Stimulated activated CD4-positive, alpha-beta T cell treated with anti-CD3 and anti-CD28 coated beads, Interleukin-4, amount 100 ng/mL, for 24 hours (primary cell): Measurements from ENCODE around the gene MS4A13.
"Not testable (repeated sequence)": the region's sequence is repeated elsewhere in the genome, so short reads cannot be mapped to it uniquely, and the experiment has no call there.

Experiments used
- DNase-seq: peaks from one replicate; pipeline ENCODE4 v3.0.0-alpha.2; 2020

Gene MS4A13, protein sequence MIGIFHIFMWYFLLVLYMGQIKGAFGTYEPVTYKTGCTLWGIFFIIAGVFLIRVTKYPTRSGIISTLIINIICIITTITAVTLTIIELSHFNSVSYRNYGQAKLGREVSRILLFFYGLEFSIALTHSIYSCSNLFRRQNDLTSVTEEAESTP

DNA sequence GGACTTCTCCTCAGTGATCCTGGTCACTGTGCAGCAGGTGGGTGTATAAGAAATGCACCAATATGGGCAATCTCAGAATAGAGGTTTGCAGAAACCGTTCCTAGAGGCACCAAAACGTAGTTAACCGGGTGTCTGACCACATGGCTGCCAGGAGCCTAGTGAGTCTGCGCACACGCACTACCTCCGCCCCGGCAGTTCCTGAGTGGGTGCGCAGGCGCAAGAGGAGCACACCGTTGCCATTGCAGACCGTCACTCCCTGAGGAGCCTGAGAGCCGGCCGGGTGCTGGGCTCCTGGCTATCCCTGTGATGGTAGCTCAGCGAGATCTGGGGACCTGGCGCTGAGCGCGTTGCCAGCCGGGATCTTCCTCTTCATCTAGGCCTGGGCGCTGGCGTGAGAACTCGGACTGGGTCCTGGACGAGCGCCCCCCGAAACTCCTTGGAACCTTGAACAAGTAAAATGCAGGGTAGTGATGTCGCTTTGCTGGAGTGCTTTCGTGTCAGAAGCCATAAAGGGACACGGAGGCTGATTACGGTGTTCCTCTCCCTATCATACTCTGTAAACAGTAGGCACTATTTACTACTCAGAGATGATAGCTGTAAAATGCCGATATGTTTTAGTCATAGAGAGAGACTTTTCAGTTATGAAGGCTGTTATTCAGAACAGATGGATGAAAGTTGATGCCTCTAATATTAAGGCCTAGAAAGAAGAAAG is at the start of gene MS4A13:
MS4A13 (plus strand) TSS at position 249 of the 712 bp plus-strand sequence. CDS start 2,692 bp downstream, outside the sequence.
- no peak for DNase-seq

DNA sequence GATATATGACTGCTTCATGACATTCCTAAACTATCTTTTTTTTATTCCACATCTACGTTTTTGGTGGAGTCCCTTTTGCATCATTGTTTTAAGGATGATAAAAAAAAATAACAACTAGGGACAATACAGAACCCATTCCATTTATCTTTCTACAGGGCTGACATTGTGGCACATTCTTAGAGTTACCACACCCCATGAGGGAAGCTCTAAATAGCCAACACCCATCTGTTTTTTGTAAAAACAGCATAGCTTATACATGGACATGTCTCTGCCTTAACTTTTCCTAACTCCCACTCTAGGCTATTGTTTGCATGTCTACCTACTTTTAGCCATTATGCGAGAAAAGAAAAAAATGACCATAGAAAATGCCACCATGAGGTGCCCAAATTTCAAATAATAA is 46.4 kb upstream of the MS4A13 start:
- DNase-seq = no peak

DNA sequence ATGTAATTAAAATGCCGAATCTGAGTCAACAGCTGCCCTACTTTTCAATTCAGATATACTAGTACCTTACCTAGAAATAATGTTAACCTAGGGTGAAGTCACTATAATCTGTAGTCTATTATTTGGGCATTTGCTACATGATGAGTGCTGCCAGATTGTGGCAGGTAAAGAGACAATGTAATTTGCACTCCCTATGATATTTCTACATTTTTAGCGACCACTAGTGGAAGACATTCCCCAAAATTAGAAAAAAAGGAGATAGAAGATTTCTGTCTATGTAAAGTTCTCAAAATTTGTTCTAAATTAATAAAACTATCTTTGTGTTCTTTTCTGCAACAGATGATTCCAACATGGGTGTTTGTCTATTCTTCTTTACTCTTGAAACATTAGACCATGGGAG is 45.5 kb upstream of the MS4A13 start:
- no peak for DNase-seq

DNA sequence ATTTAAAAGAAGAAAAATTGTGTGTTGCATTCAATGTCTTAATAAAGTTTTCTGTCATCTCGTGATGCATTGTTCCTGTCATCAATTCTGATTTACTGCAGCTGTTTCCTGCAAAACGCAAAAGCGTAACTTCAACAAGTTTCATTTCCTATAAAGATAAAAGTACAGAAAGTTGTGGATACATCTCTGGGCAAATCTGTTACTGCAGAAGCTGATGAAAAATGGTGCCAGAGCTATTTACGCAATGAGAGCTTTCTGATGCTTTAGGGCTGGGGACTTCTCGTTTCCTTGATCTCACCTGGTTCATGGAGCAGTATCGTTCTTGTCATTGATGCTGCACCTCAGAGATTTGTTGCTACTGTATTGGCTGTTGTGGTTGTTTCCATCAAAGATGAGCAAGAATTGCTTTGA is 38.2 kb upstream of the MS4A13 start:
- no peak for DNase-seq

DNA sequence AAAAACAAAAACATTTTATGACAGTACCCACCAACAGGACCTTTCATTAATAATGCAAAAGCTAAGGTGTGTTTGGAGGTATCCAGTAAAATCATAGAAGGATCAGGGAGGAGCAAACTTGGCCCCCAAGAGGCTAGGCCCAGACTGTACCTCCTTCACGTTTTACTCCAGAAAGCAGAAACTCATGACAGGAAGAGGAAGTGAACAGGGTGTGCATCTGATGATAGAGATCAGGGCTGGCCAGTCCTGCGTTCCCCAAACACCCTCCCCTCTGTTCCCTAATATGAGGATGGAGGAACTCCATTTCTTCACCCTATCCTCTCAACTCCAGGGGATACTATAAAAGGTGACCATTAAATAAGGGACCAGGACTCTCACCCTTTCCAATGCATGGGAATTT is 32.8 kb upstream of the MS4A13 start:
- DNase-seq = no peak

DNA sequence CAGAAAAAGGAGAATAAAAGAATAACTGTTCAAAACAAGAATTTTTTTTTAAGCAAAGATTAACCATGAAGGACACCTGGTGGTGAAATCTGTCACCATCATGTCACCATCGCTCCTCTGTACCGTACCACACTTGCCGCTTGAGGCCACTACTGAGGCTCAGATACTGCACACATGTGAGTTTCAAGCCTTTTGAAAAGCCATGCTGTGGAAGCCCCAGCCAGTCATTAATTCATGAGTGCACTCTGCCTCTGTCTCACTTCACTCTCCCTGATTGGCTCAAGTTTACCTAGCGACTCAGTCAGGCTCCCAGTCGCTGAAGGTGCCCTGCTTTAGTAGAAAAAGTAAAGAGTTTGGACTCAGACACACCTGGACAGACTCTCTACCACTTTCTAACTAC is 29.2 kb upstream of the MS4A13 start:
- peak; percentile 3 for DNase-seq

DNA sequence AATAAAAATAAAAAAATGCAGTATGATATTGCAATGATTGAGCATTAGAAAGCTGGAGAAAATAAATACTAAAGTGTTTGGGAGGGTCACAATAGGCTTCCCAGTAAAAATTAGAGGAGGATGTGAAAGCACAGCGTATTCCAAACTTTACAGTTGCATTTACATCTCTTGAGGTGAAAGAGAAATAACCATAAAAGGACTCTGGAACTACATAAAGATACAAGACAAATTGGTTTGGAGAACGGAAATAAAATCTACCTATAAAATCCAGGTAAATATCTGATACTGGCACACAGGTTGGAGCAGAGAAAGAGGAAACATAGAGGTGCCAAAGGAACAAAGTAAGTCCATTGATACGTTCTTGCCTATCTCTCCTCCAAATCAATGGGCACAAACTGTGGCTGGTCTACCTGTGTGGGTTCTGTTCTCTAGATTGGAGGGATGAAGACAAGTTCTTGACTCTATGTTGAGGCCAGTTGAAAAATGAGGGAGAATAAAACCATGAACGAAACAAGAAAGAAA is 22.6 kb upstream of the MS4A13 start, which contains the start of gene MS4A12:
MS4A12 (plus strand) TSS at position 291 of the 522 bp plus-strand sequence. CDS start 4,541 bp downstream, outside the sequence.
- DNase-seq = no peak

DNA sequence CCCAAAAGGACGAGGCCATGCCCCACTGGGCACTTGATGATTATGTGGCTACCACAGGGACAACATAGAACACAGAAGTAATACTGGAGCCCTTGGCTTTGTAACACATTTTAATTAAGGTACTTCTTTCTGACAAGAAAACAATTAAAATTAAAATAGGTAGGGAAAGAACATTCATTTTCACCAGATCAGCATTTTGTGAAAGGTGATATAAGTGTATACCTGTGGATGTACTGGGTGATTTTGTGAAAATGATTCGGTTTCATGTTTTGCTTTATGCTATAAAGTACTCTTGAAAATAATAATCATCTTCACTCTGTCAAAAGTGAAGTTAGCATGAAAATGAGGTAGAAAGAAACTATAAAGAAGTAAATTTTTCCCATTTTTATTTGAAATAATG is 21.7 kb upstream of the MS4A13 start:
- DNase-seq = no peak

DNA sequence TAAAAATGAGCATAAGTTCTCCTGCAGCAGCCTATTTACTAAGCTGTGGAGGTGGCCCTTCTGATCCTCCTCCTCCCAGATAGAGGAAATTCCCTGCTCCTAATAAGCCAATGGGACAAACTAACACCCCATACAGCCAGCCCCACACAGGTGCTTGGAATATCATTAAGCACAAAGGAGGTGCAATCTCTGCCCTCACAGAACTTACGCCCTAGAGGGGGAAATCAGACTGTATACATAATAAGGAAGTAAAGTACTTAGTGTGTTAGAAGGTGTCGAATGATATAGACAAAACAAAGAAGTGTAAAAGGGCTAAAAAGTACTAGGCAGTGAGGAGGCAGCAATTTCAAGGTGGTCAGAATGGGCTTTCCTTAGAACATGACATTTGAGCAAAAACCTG is 16.8 kb upstream of the MS4A13 start:
- DNase-seq = no peak

DNA sequence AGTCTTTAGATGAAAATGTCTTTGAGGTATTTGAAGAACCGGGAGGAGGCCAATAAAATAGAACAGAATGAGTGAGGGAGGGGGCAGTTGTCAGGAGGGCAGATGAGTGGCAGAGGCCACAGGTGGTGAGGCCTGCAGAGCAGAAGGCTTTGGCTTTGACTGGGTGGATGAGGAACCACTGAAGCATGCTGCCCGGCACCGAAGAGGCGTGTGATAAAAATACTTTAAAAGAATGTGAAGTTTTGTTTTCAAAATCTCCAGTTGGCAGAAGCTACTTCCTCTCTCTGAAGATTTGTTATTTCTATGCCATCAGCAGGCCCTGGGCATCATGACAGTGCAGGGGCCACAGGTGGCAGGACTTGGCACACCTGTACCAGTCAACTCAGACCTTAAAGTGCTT is 16.3 kb upstream of the MS4A13 start:
- DNase-seq = no peak

DNA sequence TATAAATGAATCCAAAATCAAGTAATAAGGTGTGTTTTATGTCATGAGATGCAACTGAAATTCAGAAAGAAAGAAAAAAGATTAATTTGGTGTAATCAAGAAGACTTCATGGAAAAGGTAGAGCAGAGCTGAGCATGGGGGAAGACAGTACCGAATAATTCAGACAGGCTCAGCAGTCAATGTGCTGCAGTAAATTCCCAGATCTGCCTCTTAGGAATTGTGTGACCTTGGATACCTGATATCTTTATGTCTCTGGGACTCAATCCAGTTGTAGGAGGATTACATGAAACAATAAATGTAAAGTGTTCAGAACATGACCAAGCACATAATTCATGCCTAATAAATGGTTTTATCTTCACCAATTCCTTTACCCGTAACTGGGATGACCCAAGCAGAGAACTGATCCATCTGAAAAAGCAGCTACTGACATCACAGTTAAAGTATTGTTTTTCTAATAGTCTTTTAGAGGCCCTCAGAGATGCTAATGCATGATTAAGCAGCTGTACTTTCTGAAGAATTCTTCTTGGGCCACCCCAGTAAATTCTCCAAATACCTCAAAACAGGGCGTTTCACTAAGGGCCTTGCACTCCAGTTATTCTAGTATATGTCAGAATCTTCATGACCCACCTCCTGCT is 14.8 kb upstream of the MS4A13 start:
- no peak for DNase-seq

DNA sequence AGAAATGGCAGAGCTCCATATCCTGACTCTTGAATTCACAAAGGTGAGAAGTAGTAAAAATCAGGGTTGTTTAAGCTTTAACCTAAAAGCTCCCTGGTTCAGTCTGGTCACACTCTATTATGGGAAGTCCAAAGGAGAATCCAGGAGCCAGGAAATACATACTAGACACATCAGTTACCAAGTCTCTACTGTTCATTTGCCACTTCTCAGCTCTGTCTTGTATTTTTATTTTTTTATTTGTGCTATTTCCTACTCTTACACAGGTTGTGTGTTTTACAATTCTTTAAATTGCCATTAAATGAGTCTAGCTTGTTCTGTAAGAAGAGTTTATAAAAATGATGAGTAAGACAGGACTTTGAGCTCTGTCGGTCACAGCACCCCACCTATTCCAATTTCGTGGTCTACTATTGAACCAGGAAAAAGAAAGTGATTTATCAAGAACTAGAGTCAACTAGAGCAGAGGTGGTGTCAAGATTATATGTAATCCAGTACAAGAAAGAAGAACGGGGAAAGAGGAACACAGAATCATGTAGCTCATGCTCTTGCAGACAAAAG is 12.9 kb upstream of the MS4A13 start:
- no peak for DNase-seq

DNA sequence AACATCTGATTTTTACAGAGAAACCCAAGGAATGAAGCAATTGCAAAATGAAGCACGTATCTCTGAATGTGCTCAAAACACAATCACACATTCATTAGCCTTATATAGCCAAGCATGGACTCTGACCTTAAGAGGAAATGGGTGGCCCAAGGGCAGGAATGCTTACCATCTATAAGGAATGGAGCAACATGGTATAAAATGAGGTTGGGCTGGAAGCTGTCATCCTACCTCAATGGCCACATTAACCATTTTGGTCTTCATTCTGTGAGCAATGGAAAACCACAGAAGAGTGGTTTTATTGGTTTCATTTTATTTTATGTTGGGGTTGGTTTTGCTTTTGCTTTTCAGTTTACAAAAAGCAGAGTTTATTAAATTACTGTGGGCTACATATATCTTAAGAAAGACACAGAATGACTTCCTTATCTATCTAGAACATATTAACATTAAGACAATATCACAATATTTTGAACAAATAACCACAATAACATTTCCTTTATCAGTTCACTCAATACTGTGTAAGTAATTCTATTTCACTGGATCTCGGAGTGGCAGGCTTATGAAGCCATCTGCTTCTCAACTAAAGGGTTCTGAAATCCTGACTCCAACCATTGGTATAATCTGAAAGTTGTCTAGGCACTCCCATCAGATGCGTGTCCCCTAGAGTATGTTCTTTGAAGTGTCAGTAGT is 10.8 kb upstream of the MS4A13 start:
- DNase-seq = no peak

DNA sequence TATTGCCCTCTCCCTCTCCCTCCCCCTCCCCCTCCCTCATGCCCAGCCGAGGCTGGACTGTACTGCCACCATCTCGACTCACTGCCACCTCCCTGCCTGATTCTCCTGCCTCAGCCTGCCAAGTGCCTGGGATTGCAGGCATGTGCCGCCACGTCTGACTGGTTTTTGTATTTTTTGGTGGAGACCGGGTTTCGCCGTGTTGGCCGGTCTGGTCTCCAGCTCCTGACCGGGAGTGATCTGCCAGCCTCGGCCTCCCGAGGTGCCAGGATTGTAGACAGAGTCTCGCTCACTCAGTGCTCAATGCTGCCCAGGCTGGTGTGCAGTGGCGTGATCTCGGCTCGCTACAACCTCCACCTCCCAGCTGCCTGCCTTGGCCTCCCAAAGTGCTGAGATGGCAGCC is 5.6 kb upstream of the MS4A13 start:
- not testable (repeated sequence) for DNase-seq

DNA sequence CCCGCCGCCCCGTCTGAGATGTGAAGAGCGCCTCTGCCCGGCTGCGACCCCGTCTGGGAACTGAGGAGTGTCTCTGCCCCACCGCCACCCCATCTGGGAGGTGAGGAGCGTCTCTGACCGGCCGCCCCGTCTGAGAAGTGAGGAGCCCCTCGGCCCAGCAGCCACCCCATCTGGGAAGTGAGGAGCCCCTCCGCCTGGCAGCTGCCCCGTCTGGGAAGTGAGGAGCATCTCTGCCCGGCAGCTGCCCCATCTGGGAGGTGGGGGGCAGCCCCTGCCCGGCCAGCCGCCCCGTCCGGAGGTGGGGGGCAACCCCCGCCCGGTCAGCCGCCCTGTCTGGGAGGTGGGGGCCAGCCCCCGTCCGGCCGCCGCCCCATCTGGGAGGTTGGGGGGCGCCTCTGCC is 5.0 kb upstream of the MS4A13 start:
- DNase-seq = not testable (repeated sequence)

DNA sequence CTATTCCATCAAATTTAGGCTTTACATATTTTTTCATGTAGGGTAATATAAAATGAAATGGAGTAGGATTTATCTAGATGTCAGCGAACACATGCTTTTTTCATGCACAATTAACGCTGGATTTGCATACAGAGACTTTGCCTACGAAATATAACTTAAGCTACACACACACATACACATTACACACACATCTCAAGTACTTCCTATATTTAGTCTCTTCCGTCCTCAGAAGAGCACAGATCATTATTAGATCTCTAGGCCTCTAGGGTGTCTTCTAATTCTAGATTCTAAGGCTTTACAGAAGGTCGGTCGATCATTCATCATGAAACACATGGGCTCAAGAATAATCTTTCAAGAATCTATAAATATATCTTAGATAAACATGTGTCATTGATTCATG is 3.8 kb upstream of the MS4A13 start:
- no peak for DNase-seq

DNA sequence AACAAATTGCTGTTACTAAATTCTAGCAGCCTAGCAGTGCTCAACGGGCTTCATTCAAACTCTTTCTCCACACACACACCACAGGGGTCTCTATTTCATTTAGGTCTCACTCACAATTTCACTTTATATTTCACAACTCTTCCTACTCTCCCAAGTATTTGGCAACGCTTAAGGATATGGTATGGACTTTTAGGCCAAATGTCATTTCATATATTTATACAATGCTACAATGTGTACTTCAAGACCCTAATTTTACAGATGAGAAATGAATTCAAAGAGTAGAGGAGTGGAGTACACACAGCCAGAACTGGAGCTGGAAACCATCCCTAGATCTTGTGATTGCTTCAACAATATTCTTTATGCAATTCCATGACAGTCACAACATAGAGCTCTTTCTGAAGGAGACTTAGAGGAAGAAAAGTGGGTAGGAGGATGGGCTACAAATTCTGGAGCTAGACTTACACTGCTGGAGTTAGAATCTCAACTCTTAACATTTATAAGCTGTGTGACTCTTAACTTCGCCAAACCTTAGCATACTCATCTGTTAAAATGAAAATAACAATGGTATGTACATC is 2.5 kb upstream of the MS4A13 start:
- no peak for DNase-seq

DNA sequence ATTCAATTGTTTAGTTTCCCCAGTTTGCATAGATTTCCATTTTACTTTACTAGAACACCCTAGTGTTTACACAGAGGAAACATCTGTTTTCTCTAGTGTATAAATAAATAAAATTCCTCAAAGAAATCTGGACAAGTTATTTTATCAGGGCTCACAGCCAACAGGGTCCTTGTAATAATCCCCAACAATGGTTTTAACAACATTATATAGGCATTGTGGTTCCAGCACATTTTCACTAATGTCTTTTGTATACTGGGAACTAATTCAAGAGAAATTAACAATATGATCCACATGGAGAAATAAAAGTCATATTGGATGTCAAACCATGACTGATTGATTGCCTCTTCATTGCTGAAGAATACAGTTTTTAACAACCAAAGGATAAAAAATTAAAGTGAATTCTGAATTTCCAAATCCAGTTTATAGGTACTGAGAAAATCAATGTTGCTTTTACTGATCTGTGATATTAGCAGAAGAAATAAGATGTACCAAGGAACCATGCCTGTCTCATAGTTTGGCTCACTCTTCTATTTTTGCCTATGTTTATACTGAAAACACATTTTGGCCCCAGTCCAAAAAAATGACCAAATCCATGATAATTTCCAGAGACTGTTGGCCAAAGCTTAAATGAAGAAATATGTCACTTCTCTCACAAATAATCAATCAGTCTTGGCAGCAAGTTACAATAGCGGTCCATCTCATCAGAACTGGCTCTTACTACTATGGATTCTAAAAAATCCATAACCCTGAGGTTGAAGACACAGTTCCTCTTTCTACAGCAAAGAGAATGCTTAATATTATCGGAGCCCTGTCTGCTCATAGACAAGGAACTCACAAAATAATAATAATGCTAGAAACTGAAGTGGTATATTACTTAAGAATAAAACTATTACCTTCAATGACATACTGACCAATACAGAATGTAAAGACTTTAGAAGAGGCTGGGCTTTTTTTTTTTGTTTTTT is 1.4 kb upstream of the MS4A13 start:
- DNase-seq = no peak

DNA sequence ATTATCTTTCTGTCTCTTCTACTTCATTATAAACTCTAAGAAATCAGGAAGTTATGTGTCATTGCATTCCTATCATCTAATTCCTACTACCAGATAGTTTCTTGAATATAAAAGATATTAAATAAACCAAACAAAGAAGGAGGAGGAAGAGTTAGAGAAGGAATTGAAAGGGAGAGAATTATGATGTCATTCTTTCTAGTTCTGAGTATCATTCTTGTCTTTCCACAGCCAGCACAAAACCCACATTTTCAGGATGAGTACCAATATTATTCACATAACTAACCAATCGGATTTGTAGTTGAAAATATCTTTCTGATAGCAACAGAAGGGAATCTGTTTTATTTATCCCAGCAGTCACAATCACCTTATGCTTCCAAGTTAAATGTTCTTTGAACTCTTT is 13.3 kb downstream of the MS4A13 start:
- no peak for DNase-seq

DNA sequence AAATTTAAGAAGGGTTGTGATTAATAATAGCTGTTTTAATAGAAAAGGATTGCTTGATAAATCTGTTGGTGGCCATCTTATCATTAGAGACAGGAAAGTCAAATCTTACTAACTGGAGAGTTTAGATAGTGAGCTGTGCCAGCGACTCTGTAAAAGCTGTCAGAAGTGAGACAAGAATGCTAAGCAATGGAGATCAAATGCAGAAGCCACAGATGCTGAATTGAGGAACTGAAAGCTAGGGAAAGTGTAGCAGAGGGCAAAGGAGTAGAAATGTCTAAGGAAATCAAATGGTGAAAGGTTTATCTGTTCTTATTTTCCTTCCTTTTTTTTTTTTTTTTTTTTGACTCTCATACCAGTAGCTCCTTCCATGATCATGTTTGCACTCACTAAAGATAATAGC is 13.7 kb downstream of the MS4A13 start:
- no peak for DNase-seq

DNA sequence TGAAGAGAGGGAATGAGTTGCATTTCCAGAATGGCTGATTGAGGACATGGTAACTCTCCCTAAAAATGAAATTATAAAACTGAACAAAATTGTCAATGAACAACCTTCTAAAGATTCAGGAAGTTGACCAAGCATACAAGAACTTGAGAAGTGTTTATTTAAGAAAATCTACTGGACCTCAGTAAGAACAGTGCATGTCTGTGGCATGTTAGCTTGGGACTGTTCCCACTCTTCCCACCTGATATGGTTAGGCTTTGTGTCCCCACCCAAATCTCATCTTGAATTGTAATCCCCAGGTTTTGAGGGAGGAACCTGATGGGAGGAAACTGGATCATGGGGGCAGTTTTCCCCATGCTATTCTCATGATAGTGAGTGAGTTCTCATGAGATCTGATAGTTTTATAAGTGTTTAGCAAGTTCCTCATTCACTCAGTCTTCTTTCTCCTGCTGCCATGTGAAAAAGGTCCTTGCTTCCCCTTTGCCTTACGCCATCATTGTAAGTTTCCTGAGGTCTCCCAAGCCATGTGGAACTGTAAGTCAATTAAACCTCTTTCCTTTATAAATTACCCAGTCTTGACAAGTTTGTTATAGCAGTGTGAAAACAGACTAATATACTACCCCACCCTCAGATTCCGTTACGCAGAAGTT is 15.4 kb downstream of the MS4A13 start:
- no peak for DNase-seq
